HG02973 (cell line): ENCODE measurements around the gene SLC12A9.
"Not testable (repeated sequence)": the region's sequence is repeated elsewhere in the genome, so short reads cannot be mapped to it uniquely, and the experiment has no call there.

ENCODE experiments used
- ATAC-seq: cut with Tn5 transposase; IDR thresholded peaks from one replicate; pipeline ENCODE4 v1.9.1; 2021; ENCODE audit warnings: moderate library complexity; ENCODE audit not compliant: unreplicated experiment

SLC12A9 gene

GRCh38 chr7:100894860-100895700 lies 42.6 kb downstream of the SLC12A9 start:
- no peak for ATAC-seq

- ATAC-seq = no peak
Observed at GRCh38 chr7:100895701-100895955, 43.1 kb downstream of the SLC12A9 start, which contains the start of gene ACHE. ACHE (minus strand) TSS chr7:100895888; CDS start chr7:100894232, 1,656 bp downstream.

- no peak for ATAC-seq
Observed at GRCh38 chr7:100895956-100896731, 43.6 kb downstream of the SLC12A9 start.

- no peak for ATAC-seq
Observed at GRCh38 chr7:100896732-100897608, 44.5 kb downstream of the SLC12A9 start.

GRCh38 chr7:100897772-100898454 lies 45.4 kb downstream of the SLC12A9 start:
- ATAC-seq = no peak

GRCh38 chr7:100899432-100899831 lies 46.9 kb downstream of the SLC12A9 start:
- no peak for ATAC-seq

GRCh38 chr7:100900978-100901377 lies 48.5 kb downstream of the SLC12A9 start:
- ATAC-seq = no peak

- no peak for ATAC-seq
Observed at GRCh38 chr7:100901921-100902332, 49.4 kb downstream of the SLC12A9 start.

- no peak for ATAC-seq
Observed at GRCh38 chr7:100902638-100903037, 50.1 kb downstream of the SLC12A9 start.

- no peak for ATAC-seq
Observed at GRCh38 chr7:100908512-100908911, 56.0 kb downstream of the SLC12A9 start.

GRCh38 chr7:100910443-100910842 lies 57.9 kb downstream of the SLC12A9 start:
- ATAC-seq = not testable (repeated sequence)

- ATAC-seq = no peak
Observed at GRCh38 chr7:100911484-100911883, 59.0 kb downstream of the SLC12A9 start.

GRCh38 chr7:100914208-100914878 lies 61.8 kb downstream of the SLC12A9 start:
- no peak for ATAC-seq

- ATAC-seq = no peak
Observed at GRCh38 chr7:100914879-100915447, 62.5 kb downstream of the SLC12A9 start.
